Thyroid gland (tissue), 4 donors: ENCODE results near the gene FASN.

ENCODE experiments used
- CTCF ChIP-seq, 6 experiments: fragments of 200-600 bp in 3 of 6; fragments of 450-650 bp in 3 of 6; sonication (generic) in 3 of 6; IDR thresholded peaks; one replicate each; pipeline ENCODE4 v1.5.1; 2016 to 2019; ENCODE audit warnings: antibody characterized with exemption in 6 of 6, mild to moderate bottlenecking in 2 of 6, inconsistent platforms in 1 of 6, moderate library complexity in 1 of 6
- POLR2A ChIP-seq, 2 donors: fragments of 450-650 bp; IDR thresholded peaks; one replicate each; pipeline ENCODE4 v1.6.1; 2017; ENCODE audit warnings: antibody characterized with exemption in 2 of 2, mild to moderate bottlenecking in 2 of 2, moderate library complexity in 1 of 2

GRCh38 chr17:82073446-82073845, 24.6 kb downstream of the FASN start:
- TF ChIP-seq CTCF (IDR thresholded peaks at IDR 0.05), result no peak
- TF ChIP-seq POLR2A (IDR thresholded peaks at IDR 0.05), result no peak
